Neural cell (in vitro differentiated cells): ENCODE measurements around the gene PPARGC1A. TPM values are rescaled to one million over a fixed set of nuclear protein-coding genes. Genes with fewer than 3 reads are reported as not detected.

Experiments
- H2AFZ ChIP-seq: fragments of 200-600, 300-800 bp; sonication (generic), shearing (Covaris generic); 2 replicates; pipeline ENCODE4 v1.6.0; 2014; ENCODE audit warnings: low read depth, mild to moderate bottlenecking, antibody characterized with exemption, low read length, moderate library complexity
- H3F3A ChIP-seq: fragments of 200-600 bp; shearing (Covaris generic); 2 replicates; pipeline ENCODE4 v1.6.1; 2016; ENCODE audit warnings: mild to moderate bottlenecking, moderate library complexity, mixed read lengths, antibody characterized with exemption, low read length; ENCODE audit not compliant: insufficient read depth, poor library complexity, severe bottlenecking
- H3K27ac ChIP-seq: fragments of 200-600, 300-800 bp; sonication (generic), shearing (Covaris generic); 2 replicates; pipeline ENCODE4 v1.5.1; 2014; ENCODE audit warnings: mild to moderate bottlenecking, low read length, moderate library complexity
- H3K27me3 ChIP-seq: fragments of 300-800, 200-600 bp; sonication (generic), shearing (Covaris generic); 2 replicates; pipeline ENCODE4 v1.6.0; 2014; ENCODE audit warnings: mild to moderate bottlenecking, low read depth, low read length, moderate library complexity; ENCODE audit not compliant: insufficient read depth
- H3K36me3 ChIP-seq: fragments of 300-800, 200-600 bp; sonication (generic), shearing (Covaris generic); 2 replicates; pipeline ENCODE4 v1.5.1; 2014; ENCODE audit warnings: mild to moderate bottlenecking, antibody characterized with exemption, low read length, moderate library complexity; ENCODE audit not compliant: insufficient read depth
- H3K4me2 ChIP-seq: fragments of 300-800, 200-600 bp; sonication (generic), shearing (Covaris generic); 2 replicates; pipeline ENCODE4 v1.6.0; 2014; ENCODE audit warnings: mild to moderate bottlenecking, low read length
- H3K4me3 ChIP-seq: fragments of 300-800, 200-600 bp; sonication (generic), shearing (Covaris generic); 2 replicates; pipeline ENCODE4 v1.5.1; 2014; ENCODE audit warnings: mild to moderate bottlenecking, low read length, moderate library complexity
- H3K79me2 ChIP-seq: fragments of 200-600 bp; shearing (Covaris generic); replicated peaks from 2 replicates; pipeline ENCODE4 v1.6.0; 2014; ENCODE audit warnings: mild to moderate bottlenecking, low read length, moderate library complexity; ENCODE audit not compliant: insufficient read depth
- H3K9ac ChIP-seq: fragments of 300-800, 200-600 bp; sonication (generic), shearing (Covaris generic); 2 replicates; pipeline ENCODE4 v1.6.1; 2016; ENCODE audit warnings: mild to moderate bottlenecking, low read length, mixed read lengths
- H3K9me2 ChIP-seq: fragments of 200-600 bp; shearing (Covaris generic); 2 replicates; pipeline ENCODE4 v1.6.1; 2016; ENCODE audit warnings: mild to moderate bottlenecking, low read length, mixed read lengths; ENCODE audit not compliant: insufficient read depth
- H3K9me3 ChIP-seq: fragments of 200-600, 300-800 bp; sonication (generic), shearing (Covaris generic); 2 replicates; pipeline ENCODE4 v1.6.1; 2016; ENCODE audit warnings: mild to moderate bottlenecking, mixed run types, low read length, moderate library complexity, mixed read lengths
- H4K20me1 ChIP-seq: fragments of 200-600 bp; shearing (Covaris generic); 2 replicates; pipeline ENCODE4 v1.6.1; 2016; ENCODE audit warnings: mild to moderate bottlenecking, mixed run types; ENCODE audit not compliant: insufficient read depth
- CTCF ChIP-seq: fragments of 450-650 bp; IDR thresholded peaks from 2 replicates; pipeline ENCODE4 v1.5.1; 2014; ENCODE audit warnings: antibody characterized with exemption, mild to moderate bottlenecking, moderate library complexity; ENCODE audit not compliant: poor library complexity, severe bottlenecking
- EP300 ChIP-seq: fragments of 450-650 bp; conservative IDR thresholded peaks from 2 replicates; pipeline ENCODE4 v1.6.1; 2014; ENCODE audit warnings: antibody characterized with exemption, mild to moderate bottlenecking, moderate library complexity; ENCODE audit not compliant: poor library complexity, severe bottlenecking
- EZH2 ChIP-seq: fragments of 200-600, 300-800 bp; shearing (Covaris generic), sonication (generic); IDR thresholded peaks from 2 replicates; pipeline ENCODE4 v1.6.1; 2014; ENCODE audit warnings: antibody characterized with exemption, low read length, borderline replicate concordance, mild to moderate bottlenecking; ENCODE audit not compliant: insufficient read depth, poor library complexity, severe bottlenecking
- MXI1 ChIP-seq: fragments of 450-650 bp; conservative IDR thresholded peaks from 2 replicates; pipeline ENCODE4 v1.6.1; 2014; ENCODE audit warnings: antibody characterized with exemption, mild to moderate bottlenecking; ENCODE audit not compliant: poor library complexity, severe bottlenecking
- POLR2AphosphoS5 ChIP-seq: IDR thresholded peaks from 2 replicates; pipeline ENCODE4 v1.6.1; 2012
- RAD21 ChIP-seq: fragments of 450-650 bp; conservative IDR thresholded peaks from 2 replicates; pipeline ENCODE4 v1.6.1; 2014; ENCODE audit warnings: antibody characterized with exemption, mild to moderate bottlenecking, moderate library complexity
- REST ChIP-seq: IDR thresholded peaks from 2 replicates; pipeline ENCODE4 v1.6.1; 2012; ENCODE audit warnings: borderline replicate concordance
- SMC3 ChIP-seq: fragments of 450-650 bp; conservative IDR thresholded peaks from 2 replicates; pipeline ENCODE4 v1.6.1; 2014; ENCODE audit warnings: antibody characterized with exemption, mild to moderate bottlenecking, moderate library complexity; ENCODE audit not compliant: poor library complexity
- TAF1 ChIP-seq: IDR thresholded peaks from 2 replicates; pipeline ENCODE4 v1.6.1; 2012; ENCODE audit warnings: low read depth
- polyA plus RNA-seq: library from polyadenylated mRNA; depleted of rRNA; stranded (reverse); fragments of >200 nt; gene quantifications from 2 replicates; pipeline ENCODE4 v1.2.3, GENCODE V29; 2014

Gene PPARGC1A
- polyA plus RNA-seq, 1 donor from 2014 or later: 7.2 TPM

GRCh38 chr4:23922541-23923111, 32.8 kb upstream of the PPARGC1A start:
- no peaks in the 10 kb centered on the region for H3F3A ChIP-seq
- H3K36me3 ChIP-seq: no peaks in the 10 kb centered on the region
- no peak overlapping the region for H3K9ac ChIP-seq
- no peak overlapping the region for H3K4me2 ChIP-seq
- H3K4me3 ChIP-seq: no peak overlapping the region
- no peaks in the 10 kb centered on the region for H3K9me2 ChIP-seq
- H3K79me2 ChIP-seq: no peaks in the 10 kb centered on the region
- no peaks in the 10 kb centered on the region for H3K9me3 ChIP-seq
- no peak for TF ChIP-seq POLR2AphosphoS5
- no peak for TF ChIP-seq CTCF
- no peak for TF ChIP-seq EZH2
- no peak for TF ChIP-seq EP300
- no peak for TF ChIP-seq SMC3
- no peak for TF ChIP-seq RAD21
- TF ChIP-seq REST: no peak
- no peak for TF ChIP-seq MXI1
- no peak for TF ChIP-seq TAF1
- no peak overlapping the region for H2AFZ ChIP-seq
- no peak overlapping the region for H3K27ac ChIP-seq
- no peaks in the 10 kb centered on the region for H4K20me1 ChIP-seq
- no peaks in the 10 kb centered on the region for H3K27me3 ChIP-seq

- Histone ChIP-seq H3K4me3 (no peak overlapping the region), H3K9me3 (no peaks in the 10 kb centered on the region), H2AFZ (no peak overlapping the region), H3K79me2 (no peaks in the 10 kb centered on the region), H3K9me2 (no peaks in the 10 kb centered on the region), H3F3A (no peaks in the 10 kb centered on the region), H3K27me3 (no peaks in the 10 kb centered on the region), H4K20me1 (no peaks in the 10 kb centered on the region), H3K4me2 (no peak overlapping the region), H3K36me3 (no peaks in the 10 kb centered on the region), H3K9ac (no peak overlapping the region), H3K27ac (no peak overlapping the region)
- TF ChIP-seq RAD21 (no peak), REST (no peak), EP300 (no peak)
Observed at GRCh38 chr4:23922013-23922412, 32.2 kb upstream of the PPARGC1A start.
